Measurements from ENCODE around the gene ZIC5. TPM values are rescaled to one million over a fixed set of nuclear protein-coding genes. Genes with fewer than 3 reads are reported as not detected.
"Not testable (repeated sequence)": the region's sequence is repeated elsewhere in the genome, so short reads cannot be mapped to it uniquely, and the experiment has no call there.

The ZIC5 gene
- total RNA-seq, 1 experiment from 2014 or later: not detected

GRCh38 chr13:99955107-99955746 lies 16.3 kb downstream of the ZIC5 start:
- CTCF ChIA-PET: no interaction called here
- no peak overlapping the region for H3K4me3 ChIP-seq (ENCODE audit: low read length)
- H3K27ac ChIP-seq (ENCODE audit: low read length): no peak overlapping the region
- no peaks in the 10 kb centered on the region for H3K36me3 ChIP-seq (ENCODE audit: low read depth, low read length)
- H3K79me2 ChIP-seq (ENCODE audit: low read length): no peaks in the 10 kb centered on the region
- peaks cover 78% of the 10 kb centered on the region for H3K27me3 ChIP-seq (ENCODE audit: low read length)
- H2AFZ ChIP-seq (ENCODE audit: low read length): no peak overlapping the region
- ATAC-seq (no peak), DNase-seq (no peak)
- H3F3A ChIP-seq (ENCODE audit: low read length, unreplicated experiment): no peaks in the 10 kb centered on the region
- TF ChIP-seq EZH2 (IDR thresholded peaks at IDR 0.05; ENCODE audit: low read length, unreplicated experiment): no peak
- no peak for TF ChIP-seq CTCF (conservative IDR thresholded peaks at IDR 0.05; ENCODE audit: low read depth, low read length)
- TF ChIP-seq EZH2phosphoT487 (IDR thresholded peaks at IDR 0.05; ENCODE audit: borderline replicate concordance, low read length): no peak
- H3K4me2 ChIP-seq (ENCODE audit: low read length): no peak overlapping the region
- POLR2A ChIA-PET (ENCODE audit: unreplicated experiment): interaction anchor here (0.6 kb wide), 1 partner anchor 138 kb away, joined by 17 read pairs; no protein-coding TSS in a partner anchor
- H3K9ac ChIP-seq (ENCODE audit: low read length): no peak overlapping the region
- H3K4me1 ChIP-seq (ENCODE audit: insufficient read depth, low read length): no peaks in the 10 kb centered on the region
- no peaks in the 10 kb centered on the region for H3K9me2 ChIP-seq (replicated peaks; ENCODE audit: low read length)
- BruUV-seq (replicated peaks): no TSS peak
- intact Hi-C loops (cut with micrococcal nuclease): no loop called here
- no peaks in the 10 kb centered on the region for H3K9me3 ChIP-seq (ENCODE audit: low read length)
- H4K20me1 ChIP-seq (ENCODE audit: low read length): no peaks in the 10 kb centered on the region

- TF ChIP-seq EZH2 (IDR thresholded peaks at IDR 0.05; ENCODE audit: low read length, unreplicated experiment) (no peak), EZH2phosphoT487 (IDR thresholded peaks at IDR 0.05; ENCODE audit: borderline replicate concordance, low read length) (no peak), CTCF (conservative IDR thresholded peaks at IDR 0.05; ENCODE audit: low read depth, low read length) (no peak)
- Histone ChIP-seq H3K79me2 (ENCODE audit: low read length) (no peaks in the 10 kb centered on the region), H3K36me3 (ENCODE audit: low read depth, low read length) (no peaks in the 10 kb centered on the region), H3F3A (ENCODE audit: low read length, unreplicated experiment) (no peaks in the 10 kb centered on the region), H3K9ac (ENCODE audit: low read length) (no peak overlapping the region), H3K27me3 (ENCODE audit: low read length) (peaks cover 77% of the 10 kb centered on the region), H3K4me2 (ENCODE audit: low read length) (no peak overlapping the region), H3K27ac (ENCODE audit: low read length) (no peak overlapping the region), H3K4me1 (ENCODE audit: insufficient read depth, low read length) (no peaks in the 10 kb centered on the region), H4K20me1 (ENCODE audit: low read length) (no peaks in the 10 kb centered on the region), H3K9me3 (ENCODE audit: low read length) (no peaks in the 10 kb centered on the region), H2AFZ (ENCODE audit: low read length) (no peak overlapping the region), H3K9me2 (replicated peaks; ENCODE audit: low read length) (no peaks in the 10 kb centered on the region), H3K4me3 (ENCODE audit: low read length) (no peak overlapping the region)
- no TSS peak for BruUV-seq (replicated peaks)
- intact Hi-C loops (cut with micrococcal nuclease): no loop called here
- ChIA-PET POLR2A (ENCODE audit: unreplicated experiment) (no interaction called here), CTCF (no interaction called here)
- ATAC-seq (no peak), DNase-seq (no peak)
Observed at GRCh38 chr13:99953138-99953755, 18.3 kb downstream of the ZIC5 start.

- H3K9ac ChIP-seq (ENCODE audit: low read length); H3F3A ChIP-seq (ENCODE audit: low read length, unreplicated experiment); DNase-seq; H3K4me1 ChIP-seq (ENCODE audit: insufficient read depth, low read length); BruUV-seq (replicated peaks); intact Hi-C loops (cut with micrococcal nuclease); H4K20me1 ChIP-seq (ENCODE audit: low read length); H3K27ac ChIP-seq (ENCODE audit: low read length); H3K9me2 ChIP-seq (replicated peaks; ENCODE audit: low read length); H3K79me2 ChIP-seq (ENCODE audit: low read length); ATAC-seq; H2AFZ ChIP-seq (ENCODE audit: low read length); H3K4me2 ChIP-seq (ENCODE audit: low read length); H3K9me3 ChIP-seq (ENCODE audit: low read length); H3K4me3 ChIP-seq (ENCODE audit: low read length); H3K36me3 ChIP-seq (ENCODE audit: low read depth, low read length); POLR2A ChIA-PET (ENCODE audit: unreplicated experiment): not testable (repeated sequence)
- H3K27me3 ChIP-seq (ENCODE audit: low read length): peaks cover 73% of the 10 kb centered on the region
- CTCF ChIA-PET: interaction anchor here (0.7 kb wide), 1 partner anchor 453 kb away, joined by 3 read pairs; no protein-coding TSS in a partner anchor
Observed at GRCh38 chr13:99951666-99952065, 19.9 kb downstream of the ZIC5 start.
